ENCODE data around the gene TNFRSF9.

The TNFRSF9 gene

DNA sequence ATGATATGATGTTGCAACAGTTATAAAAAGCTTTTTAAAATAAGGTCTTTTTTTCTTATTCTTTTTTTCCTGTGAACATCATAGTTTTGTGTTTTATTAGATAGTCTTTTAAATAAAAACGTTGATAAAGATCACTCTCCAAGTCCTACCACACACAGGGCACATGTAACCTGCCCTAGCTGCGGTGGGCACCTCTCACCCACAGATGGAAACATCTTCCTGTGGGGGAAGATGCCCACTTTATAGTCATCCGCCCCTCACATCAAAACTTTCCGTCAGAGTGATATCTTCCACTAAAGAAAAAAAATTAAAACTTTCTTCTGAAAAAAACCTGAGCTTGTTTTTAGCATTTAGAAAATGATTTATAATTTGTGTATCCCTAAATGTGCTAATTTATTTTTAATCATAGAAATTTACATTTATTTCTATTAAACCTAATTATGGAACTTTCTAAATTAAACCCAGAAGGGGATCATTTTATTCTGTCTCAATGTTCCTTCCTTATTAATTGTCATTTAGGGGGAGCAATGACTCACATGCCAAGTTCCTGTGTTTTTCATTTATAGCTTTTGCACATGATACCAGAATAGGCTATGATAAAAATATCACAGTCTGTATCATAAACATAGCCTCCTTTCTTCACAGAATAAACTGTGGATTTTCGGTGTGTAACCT lies 24.7 kb downstream of the TNFRSF9 start:
- peak in 1 of 2 experiments; percentile 45 for DNase-seq

DNA sequence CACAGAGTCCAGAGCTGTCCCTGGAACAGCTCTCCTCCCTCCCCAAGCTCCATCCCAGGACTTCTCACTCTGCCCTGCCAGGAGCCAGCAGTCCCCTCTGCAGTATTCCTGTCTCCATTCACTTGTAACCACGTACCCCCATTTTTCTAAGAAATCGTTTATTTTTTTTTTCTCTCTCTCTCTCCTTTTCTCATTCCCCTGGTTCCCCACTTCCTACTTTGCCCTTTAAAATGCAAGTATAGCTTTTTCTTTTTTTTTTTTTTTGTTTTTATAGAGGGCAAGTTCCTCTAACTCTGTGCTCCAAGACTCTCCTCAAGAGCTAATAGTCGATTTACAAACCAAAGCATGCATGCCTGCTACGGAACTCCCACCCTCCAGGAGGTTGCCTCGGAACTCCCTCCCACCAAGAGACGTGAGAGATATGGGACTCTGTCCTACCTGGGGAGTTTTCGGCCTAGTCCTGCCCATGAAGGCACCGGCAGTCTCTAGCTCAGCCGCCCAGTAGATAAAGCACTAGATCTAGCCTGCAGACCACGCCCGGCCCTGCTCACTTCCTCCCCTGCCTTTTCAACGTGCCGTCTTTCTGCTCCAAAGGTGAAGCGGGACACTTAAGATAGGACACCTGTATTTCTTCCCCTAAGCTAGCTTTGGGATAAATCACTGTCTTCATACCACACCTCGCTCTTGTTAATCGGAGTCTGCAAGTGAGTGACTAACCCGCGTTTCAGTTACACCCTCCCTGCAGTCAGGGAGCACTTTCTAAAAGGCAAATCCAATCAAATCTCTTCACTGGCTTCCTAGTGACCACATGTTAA lies 27.7 kb downstream of the TNFRSF9 start:
- DNase-seq = peak in 1 of 2 experiments; percentile 41

- no peak for DNase-seq
Measured at GRCh38 chr1:7912145-7912544, 28.5 kb downstream of the TNFRSF9 start.

- DNase-seq = no peak
Measured at GRCh38 chr1:7905262-7905661, 35.4 kb downstream of the TNFRSF9 start.

- DNase-seq = peak; percentile 59 to 71
Measured at GRCh38 chr1:7902478-7903085, 38.1 kb downstream of the TNFRSF9 start.

DNA sequence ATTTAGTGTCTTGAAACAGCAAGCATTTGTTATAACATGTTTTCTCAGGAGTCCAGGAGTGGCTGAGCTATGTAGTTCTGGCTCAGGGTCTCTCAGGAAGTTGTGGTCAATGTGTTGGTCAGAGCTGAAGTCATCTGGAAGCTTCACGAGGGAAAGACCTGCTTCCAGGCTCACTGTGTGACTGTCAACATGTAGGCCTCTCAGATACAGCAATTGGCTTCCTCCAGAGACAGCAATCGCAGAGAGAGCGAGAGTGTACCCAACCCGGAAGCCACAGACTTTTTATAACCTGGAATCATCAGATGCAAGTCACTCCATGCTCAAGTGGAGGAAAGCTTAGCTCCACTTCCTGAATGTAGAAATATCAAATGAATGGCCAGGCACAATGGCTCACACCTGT lies 40.9 kb downstream of the TNFRSF9 start:
- DNase-seq = no peak

DNA sequence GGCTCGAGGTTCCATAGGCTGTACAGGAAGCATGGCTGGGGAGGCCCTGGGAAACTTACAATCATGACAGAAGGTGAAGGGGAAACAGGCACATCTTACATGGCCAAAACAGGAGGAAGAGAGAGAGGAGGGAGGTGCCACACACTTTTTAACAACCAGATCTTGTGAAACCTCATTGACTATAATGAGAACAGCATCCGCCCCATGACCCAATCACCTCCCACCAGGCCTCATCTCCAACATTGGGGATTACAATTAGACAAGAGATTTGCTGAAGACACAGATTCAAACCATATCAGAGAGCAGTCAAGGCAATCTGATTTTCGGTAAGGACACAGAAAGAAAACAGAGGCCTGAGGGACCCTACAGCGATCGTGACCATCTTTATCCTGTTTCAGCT lies 41.7 kb downstream of the TNFRSF9 start:
- DNase-seq = no peak

DNA sequence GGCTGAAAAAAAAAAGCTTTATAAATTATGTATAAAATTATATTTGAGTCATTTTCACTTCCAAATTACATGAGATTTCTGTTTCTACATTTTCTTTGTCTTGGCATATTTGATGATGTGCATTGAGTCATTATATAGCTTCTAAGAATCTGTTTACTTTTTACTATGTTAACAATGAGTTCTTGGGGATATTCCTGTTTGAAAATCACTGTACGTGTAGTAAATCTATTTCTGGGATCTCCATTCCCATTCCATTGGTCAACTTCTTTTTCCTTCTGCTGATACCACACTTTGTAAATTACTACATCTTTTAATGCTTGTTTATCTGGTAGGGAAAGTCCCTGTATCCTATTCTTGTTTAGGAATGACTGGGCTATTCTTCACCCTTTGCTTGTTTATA lies 43.6 kb downstream of the TNFRSF9 start:
- DNase-seq = no peak

DNA sequence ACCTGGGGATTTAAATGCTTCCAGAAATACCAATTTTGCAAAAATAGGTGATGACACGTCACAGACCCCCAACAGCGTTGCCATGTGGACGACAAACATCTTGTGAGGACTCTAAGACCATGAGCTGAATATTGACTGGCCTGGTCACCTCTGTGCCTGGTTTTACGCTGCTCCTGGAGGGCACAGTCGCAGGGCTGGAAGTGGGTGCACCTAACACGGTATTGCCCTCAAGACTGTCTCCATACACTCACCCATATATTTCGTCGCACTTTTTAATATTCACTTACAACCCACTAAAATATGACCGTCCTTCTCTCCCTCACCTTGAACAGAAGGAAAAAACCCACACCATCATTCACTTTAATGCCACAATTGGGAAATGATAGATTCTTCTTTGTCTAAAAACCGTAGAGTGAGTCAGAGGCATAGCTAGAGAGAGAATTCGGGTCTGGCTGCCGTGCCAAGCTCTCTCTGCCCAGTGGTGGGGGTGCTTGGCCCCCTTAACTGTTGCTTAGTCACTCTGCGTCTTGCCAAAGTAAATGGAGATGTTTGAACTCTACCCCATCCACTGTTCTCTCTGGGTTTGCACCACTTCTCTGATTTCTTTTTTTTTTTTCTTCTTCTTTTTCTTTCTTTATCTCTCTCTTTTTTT lies 47.0 kb downstream of the TNFRSF9 start:
- DNase-seq = no peak

GRCh38 chr1:7891804-7892203 lies 48.8 kb downstream of the TNFRSF9 start:
- DNase-seq = no peak

GRCh38 chr1:7890853-7891252 lies 49.8 kb downstream of the TNFRSF9 start:
- no peak for DNase-seq

- DNase-seq = no peak
Measured at GRCh38 chr1:7888248-7889081, 52.2 kb downstream of the TNFRSF9 start.

DNA sequence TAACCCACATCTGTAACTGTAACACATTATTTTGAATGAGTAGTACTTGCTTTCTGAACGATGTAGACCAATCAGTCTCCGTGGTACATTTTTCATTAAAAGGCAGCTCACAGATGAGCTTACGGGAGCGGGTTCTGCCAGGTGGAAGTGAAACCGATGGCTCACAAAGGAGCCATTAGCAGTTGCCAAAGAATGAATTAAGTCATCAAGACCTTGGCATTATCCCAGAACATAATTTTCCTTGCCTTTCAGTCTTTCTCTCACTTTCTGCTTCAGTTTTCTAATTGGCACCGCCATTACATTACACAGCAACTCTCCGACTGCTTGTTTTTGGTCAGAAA lies 54.3 kb downstream of the TNFRSF9 start:
- no peak for DNase-seq

DNA sequence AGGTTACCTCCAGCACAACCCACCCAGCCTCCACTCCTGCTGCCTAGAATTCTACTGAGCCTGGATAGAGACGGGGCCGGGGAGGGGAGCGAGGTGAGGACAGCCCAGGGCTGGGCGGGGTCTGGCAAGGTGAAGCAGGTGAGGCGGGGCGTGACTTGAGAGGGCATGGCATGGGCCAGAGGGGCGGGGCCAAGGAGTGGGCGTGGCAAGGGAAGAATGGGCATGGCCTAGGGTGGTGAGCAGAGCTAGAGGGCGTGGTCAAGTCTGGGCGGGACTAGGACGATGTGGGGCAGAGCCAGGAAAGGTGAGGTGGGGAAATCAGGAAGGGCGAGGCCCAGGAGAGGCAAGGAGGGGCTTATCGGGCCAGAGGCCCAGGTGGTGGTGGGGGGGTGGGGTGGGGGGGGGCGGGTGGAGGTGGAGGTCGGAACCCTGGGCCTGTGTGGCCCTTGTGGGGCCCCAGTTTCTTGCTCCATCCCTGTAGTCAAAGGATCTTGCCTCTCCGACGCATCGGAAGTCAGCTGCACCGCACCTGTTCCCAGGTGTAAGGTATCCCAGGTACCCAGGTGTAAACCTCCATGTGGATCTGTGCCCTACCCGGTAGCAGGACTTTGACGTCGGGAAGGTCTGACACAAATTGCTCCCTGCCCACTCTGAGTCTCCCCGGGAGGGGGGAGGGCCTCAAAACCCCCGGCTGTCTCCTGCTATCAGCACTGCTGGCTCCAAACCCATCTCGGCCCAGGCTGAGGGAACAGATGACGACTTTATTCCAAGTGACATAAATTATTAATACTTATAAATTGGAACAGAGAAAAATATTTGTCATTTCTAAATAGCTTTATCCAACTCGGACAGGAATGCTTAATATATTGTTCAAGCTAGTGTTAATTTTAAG lies 54.9 kb downstream of the TNFRSF9 start:
- peak; percentile 34 to 44 for DNase-seq

- DNase-seq = no peak
Measured at GRCh38 chr1:7884757-7885156, 55.9 kb downstream of the TNFRSF9 start.

DNA sequence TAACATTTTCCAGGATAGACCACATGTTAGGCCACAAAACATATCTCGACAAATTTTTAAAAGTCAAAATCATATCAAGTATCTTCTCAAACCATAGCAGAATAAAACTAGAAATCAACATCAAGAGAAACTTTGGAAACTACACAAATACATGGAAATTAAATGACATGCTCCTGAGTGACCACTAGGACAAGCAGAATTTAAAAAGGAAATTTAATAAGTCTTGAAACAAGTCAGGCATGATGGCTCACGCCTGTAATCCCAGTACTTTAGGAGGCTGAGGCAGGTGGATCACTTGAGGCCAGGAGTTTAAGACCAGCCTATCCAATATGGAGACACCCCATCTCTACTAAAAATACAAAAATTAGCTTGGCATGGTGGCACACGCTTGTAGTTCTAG lies 61.4 kb downstream of the TNFRSF9 start:
- DNase-seq = no peak

DNA sequence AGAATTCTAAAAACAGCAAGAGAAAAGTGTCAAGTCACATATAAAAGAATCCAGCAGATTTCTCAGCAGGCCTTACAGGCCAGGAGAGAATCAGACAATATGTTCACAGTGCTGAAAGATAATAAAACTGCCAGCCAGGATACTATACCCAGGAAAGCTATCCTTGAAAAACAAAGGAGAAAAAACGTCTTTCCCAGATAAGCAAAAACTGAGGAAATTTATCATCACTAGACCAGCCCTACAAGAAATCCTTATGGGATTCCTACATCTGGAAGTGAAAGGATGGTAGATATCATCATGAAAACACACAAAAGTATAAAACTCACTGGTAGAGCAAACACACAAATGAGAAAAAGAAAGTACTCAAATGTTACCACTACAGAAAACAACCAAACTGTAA lies 62.6 kb downstream of the TNFRSF9 start:
- DNase-seq = no peak

- DNase-seq = no peak
Measured at GRCh38 chr1:7873801-7874795, 66.5 kb downstream of the TNFRSF9 start.

GRCh38 chr1:7871136-7871535 lies 69.5 kb downstream of the TNFRSF9 start:
- no peak for DNase-seq
